T follicular helper cell (primary cell): ENCODE measurements around the gene ZNF181.

Experiments used
- DNase-seq: peaks from one replicate; pipeline ENCODE4 v3.0.0-alpha.2; 2020; ENCODE audit warnings: low read depth

The ZNF181 gene

GRCh38 chr19:34757441-34757840 lies 23.4 kb downstream of the ZNF181 start:
- DNase-seq = no peak

DNA sequence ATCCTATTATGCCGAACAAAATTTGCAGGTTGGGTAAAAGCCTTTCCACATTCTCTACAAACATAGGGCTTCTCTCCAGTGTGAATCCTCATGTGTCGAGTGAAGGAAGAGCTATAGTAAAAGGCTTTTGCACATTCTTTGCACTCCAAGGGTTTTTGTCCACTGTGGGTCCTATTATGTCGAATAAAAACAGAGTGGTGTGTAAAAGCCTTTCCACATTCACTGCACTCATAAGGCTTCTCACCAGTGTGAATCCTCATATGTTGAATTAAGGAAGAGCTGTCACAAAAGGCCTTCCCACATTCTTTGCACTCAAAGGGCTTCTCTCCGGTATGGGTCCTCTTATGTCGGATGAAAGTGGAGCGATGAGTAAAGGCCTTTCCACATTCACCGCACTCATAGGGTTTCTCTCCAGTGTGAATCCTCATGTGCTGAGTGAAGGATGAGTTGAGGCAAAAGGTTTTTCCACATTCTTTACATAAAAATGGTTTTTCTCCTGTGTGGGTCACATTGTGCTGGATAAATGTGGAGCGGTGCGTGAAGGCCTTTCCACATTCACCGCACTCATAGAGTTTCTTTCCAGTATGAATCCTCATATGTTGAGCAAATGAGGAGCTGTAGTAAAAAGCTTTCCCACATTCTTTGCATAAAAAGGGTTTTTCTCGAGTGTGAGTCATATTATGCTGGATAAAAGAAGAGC lies 25.3 kb downstream of the ZNF181 start:
- no peak for DNase-seq

DNA sequence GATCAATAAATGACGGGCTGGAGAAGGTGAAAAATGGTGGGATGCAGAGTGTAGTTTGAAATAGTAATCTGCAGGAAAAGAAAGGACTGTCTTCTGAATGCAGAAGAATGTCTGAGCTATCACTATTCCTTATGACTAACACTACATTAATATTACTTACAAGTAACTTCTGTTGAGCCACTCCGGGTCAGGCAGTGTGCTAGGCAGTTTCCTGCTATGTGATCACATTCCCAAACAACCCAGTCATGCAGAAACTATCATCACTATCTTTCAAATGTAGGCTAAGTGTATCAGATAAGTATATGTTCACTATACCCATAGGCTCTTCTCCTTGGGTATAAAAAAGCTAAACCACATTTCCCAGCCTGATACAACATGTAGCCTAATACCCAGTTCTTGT lies 32.3 kb downstream of the ZNF181 start:
- DNase-seq = no peak

DNA sequence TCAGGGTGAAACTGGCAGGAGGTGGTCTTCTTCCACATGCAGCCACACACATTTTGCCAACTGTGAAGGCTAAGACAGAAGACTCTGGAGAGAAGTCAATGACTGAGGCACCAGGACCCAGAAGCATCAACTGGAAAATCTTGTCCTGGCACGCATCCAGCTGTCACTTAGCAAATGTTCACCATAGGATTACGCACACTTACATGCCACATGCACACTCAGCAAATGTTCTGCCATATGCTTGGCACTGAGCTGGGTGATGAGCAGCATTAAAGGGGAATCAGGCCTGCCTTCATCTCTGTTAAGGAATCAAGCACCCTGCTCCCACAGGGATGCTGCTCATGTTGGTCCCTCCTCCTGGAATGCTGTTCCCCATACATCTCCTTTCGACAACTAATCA lies 33.9 kb downstream of the ZNF181 start:
- no peak for DNase-seq

GRCh38 chr19:34772697-34773554 lies 38.9 kb downstream of the ZNF181 start, which contains the start of gene ZNF599:
ZNF599 (minus strand) TSS chr19:34773215; CDS start chr19:34772841, 374 bp downstream.
- DNase-seq = peak; percentile 79

- DNase-seq = no peak
Measured at GRCh38 chr19:34773555-34773864, 39.5 kb downstream of the ZNF181 start.

DNA sequence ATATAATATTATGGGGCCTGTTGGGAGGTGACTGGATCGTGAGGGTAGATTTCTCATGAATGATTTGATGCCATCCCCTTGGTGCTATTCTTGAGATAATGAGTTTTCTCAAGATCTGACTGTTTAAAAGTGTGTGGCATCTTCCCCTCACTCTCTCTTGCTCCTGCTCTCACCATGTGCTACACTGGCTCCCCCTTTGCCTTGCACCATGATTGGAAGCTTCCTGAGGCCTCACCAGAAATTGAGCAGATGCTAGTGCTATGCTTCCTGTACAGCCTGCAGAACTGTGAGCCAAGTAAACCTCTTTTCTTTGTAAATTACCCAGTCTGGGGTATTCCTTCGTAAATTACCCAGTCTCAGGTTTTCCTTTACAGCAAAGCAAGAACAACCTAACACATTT lies 40.8 kb downstream of the ZNF181 start:
- no peak for DNase-seq

- no peak for DNase-seq
Measured at GRCh38 chr19:34778342-34778741, 44.3 kb downstream of the ZNF181 start.

- no peak for DNase-seq
Measured at GRCh38 chr19:34779652-34780051, 45.6 kb downstream of the ZNF181 start.

- DNase-seq = no peak
Measured at GRCh38 chr19:34786236-34786635, 52.2 kb downstream of the ZNF181 start.

DNA sequence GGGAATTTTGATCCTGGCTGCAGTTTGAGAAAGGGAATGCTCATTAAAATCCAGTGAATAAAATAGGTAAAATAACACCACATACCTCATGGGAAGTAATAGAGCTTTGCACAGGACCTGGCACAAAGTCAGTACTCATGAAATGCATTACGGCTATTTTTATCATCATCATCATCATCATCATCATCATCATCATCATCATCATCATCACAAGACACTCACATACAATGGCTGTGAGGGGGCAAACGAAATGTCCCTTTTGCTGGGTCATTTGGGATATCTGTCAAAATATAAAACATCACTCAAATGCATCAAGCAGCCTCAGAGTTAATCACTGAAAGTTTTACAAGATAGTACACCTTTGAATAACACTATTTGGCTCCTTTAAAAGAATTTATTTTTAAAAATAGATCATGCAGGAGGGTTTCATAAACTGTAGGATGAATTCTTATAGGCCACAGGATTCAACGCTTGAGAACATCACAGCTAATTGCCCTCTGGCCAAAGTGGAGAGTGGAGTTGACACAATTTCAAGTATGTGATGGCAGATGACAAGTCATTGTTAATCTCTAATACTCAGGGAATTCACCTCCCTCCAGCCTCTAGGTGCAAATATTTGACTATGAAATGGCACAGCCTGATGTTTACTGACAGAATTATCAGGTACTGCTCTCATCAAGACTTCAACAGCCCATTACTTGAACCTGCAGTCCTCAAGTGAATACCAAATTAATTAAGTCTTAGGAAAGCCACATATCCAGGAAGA lies 53.2 kb downstream of the ZNF181 start:
- DNase-seq = no peak

DNA sequence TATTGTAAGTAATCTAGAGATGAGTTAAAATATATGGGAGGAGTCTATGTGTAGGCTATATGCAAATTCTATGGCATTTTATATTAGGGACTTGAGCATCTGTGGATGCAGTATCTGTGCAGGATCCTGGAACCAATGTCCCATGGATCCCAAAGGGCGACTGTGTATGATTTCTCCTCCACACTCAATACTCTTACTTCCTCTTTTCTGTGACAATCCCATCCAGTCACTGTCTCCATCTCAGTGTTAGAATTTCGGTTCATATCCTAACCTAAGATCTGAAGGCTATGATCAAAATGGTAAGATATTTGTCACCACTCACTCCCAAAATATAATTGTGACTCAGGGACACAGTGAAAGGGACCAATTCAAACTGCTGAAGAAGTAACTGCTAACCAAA lies 54.0 kb downstream of the ZNF181 start:
- no peak for DNase-seq

DNA sequence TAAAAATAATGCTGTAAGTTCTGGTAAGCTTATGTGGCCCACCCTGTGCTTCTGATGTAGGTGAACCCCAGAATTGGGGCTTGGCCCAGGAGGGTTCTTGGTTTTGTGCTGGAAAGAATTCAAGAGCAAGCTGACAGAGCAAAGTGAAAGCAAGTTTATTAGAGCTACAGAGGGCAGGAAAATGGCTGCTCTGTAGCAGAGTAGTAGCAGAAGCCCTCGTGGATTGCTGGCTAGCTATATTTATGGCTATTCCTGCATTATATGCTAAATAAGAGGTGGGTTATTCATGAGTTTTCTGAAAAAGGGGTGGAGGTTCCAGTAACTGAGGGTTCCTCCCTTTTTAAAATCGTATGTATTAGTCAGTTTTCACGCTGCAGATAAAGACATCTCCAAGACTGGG lies 59.5 kb downstream of the ZNF181 start:
- DNase-seq = no peak

GRCh38 chr19:34794066-34794960 lies 60.3 kb downstream of the ZNF181 start:
- DNase-seq = no peak
